HG03135 (cell line): ENCODE results near the gene GPR12.

Source experiments
- ATAC-seq: cut with Tn5 transposase; IDR thresholded peaks from one replicate; pipeline ENCODE4 v1.9.1; 2021; ENCODE audit warnings: mild to moderate bottlenecking, moderate library complexity; ENCODE audit not compliant: unreplicated experiment

The GPR12 gene

DNA sequence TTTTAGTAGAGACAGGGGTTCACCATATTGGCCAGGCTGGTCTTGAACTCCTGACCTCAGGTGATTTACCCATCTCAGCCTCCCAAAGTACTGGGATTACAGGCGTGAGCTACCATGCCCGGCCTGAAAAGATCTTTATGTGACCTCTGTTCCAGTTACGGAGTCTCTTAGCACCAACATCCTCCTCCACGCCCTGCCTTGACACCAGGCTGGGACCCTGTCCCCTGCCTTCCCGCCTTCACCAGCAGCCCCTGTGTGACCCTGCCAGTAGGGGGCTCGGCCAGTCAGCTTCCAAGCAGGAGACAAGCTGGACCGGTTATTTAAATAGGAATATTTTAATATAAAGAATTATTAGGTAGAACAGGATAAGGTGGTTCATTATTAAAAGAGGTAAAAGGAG, 54.2 kb downstream of the GPR12 start:
- no peak for ATAC-seq

DNA sequence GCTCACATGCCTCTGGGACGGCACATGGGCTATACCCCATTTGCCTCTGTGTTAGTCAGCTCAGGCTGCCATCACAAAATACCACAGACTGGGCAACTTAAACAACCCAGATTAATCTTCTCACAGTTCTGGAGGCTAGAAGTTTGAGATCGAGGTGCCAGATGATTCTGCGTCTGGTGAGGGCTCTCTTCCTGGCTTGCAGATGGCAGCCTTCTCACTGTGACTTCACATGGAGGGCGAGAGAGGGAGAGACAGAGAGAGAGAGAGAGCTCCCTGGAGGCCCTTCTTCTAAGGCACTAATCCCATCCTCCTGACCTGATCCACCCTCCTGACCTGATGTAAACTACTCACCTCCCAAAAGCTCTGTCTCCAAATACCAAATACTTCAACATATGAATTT, 55.0 kb downstream of the GPR12 start:
- ATAC-seq, result no peak
